Gastrocnemius medialis (tissue), 4 donors: ENCODE measurements around the gene SRGAP1. TPM values are rescaled to one million over a fixed set of nuclear protein-coding genes. Genes with fewer than 3 reads are reported as not detected.

Experiments
- ATAC-seq, 2 donors: fragments of 150-250 bp; one replicate each; pipeline ENCODE4 v1.9.1; 2016
- DNase-seq, 2 donors: peaks; one replicate each; pipeline ENCODE4 v3.0.0-alpha.2; 2019
- H3K27ac ChIP-seq, 4 donors: fragments of 200-600 bp; sonication (generic); 1 replicate in 1 of 4; 2 replicates in 3 of 4; pipeline ENCODE4 v1.5.1; 2016 to 2018; ENCODE audit warnings: mild to moderate bottlenecking in 2 of 4, moderate library complexity in 1 of 4
- H3K27me3 ChIP-seq, 3 donors: fragments of 200-600 bp; sonication (generic) in 2 of 3; 1 replicate in 1 of 3; 2 replicates in 2 of 3; pipeline versions ENCODE4 v1.5.1 to v1.6.0; 2016 to 2019; ENCODE audit warnings: mild to moderate bottlenecking in 1 of 3, moderate library complexity in 1 of 3
- H3K36me3 ChIP-seq, 2 donors: fragments of 200-600 bp; sonication (generic) in 1 of 2; one replicate each; pipeline ENCODE4 v1.5.1; 2017 to 2018
- H3K4me1 ChIP-seq, 2 donors: fragments of 200-600 bp; sonication (generic) in 1 of 2; one replicate each; pipeline ENCODE4 v1.5.1; 2016 to 2017; ENCODE audit warnings: mild to moderate bottlenecking in 2 of 2
- H3K4me3 ChIP-seq, 4 donors: fragments of 200-600 bp; sonication (generic) in 3 of 4; 1 replicate in 1 of 4; 2 replicates in 3 of 4; pipeline ENCODE4 v1.5.1; 2016 to 2019; ENCODE audit warnings: mild to moderate bottlenecking in 2 of 4
- H3K9me3 ChIP-seq, 3 donors: fragments of 200-600 bp; sonication (generic) in 2 of 3; 1 replicate in 1 of 3; 2 replicates in 2 of 3; pipeline ENCODE4 v1.5.1; 2016 to 2019
- POLR2A ChIP-seq, 2 donors: fragments of 450-650 bp; IDR thresholded peaks; one replicate each; pipeline ENCODE4 v1.6.1; 2017; ENCODE audit warnings: antibody characterized with exemption in 2 of 2, mild to moderate bottlenecking in 2 of 2, moderate library complexity in 2 of 2
- in situ Hi-C, 4 donors: fragments of 200-750 bp; cut with MboI; loops; one replicate each; pipeline versions ENCODE4 v1.15.0 to v1.8.0; 2017; ENCODE audit warnings: low sequenced_read_pairs in 4 of 4
- intact Hi-C: fragments of 100-400 bp; cut with DNase I; formaldehyde crosslinking; loops from one replicate; pipeline ENCODE4 v1.15.1; 2023; ENCODE audit warnings: low total_unique reads
- total RNA-seq, 4 donors: library from RNA; depleted of rRNA; stranded (reverse); fragments of >200 nt; gene quantifications; one replicate each; pipeline versions ENCODE4 v1.1.0 to v1.2.3, GENCODE V29; 2016
- TF ChIP-seq, protein P1 (sequence below), 5 experiments: fragments of 450-650 bp in 3 of 5; fragments of 200-600 bp in 2 of 5; sonication (generic) in 2 of 5; IDR thresholded peaks in 4 of 5; conservative IDR thresholded peaks in 1 of 5; 1 replicate in 4 of 5; 2 replicates in 1 of 5; pipeline ENCODE4 v1.5.1; 2016 to 2019; ENCODE audit warnings: antibody characterized with exemption in 5 of 5, mild to moderate bottlenecking in 3 of 5, moderate library complexity in 3 of 5

Gene SRGAP1
- total RNA-seq, 4 donors from 2014 or later: 0.36 to 0.85 (median 0.66) TPM

DNA sequence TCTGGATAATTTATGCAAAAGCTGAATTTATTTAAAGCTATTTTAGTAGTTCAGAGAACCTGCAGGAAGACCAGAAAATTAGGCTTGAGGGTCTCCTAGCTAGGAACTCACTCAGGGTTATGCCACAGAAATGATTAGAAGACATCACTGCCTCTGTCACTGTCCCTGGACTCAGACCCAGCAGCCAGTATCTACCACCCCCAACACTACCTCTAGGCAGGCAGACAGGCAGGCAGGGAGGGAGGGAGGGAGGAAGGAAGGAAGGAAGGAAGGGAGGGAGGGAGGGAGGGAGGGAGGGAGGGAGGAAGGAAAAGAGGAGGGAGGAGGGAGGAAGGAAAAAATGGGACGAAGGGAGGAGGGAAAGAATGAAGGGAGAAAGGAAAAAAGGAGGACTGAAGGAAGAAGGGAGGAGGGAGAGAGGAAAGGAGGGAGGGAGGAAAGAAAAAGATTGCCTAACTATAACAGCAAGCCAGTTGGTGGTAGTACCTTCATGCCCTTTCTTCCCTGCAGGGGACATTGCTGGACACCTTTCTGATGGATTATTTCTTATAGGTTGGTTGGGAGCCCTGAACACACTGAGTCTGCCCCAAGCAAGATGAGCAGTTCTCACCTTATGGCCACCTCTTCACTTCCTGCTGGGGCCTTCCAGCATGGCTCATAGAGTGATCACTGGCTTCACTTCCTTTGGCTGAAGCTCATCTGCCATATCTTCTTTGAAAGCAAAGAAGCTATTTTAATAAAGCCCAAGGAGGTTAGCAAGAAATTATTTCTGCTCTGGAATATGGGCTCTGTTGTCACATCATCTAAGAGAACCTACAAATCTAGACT is 327.9 kb downstream of the SRGAP1 start:
- Histone ChIP-seq H3K9me3 (no peaks in the 10 kb centered on the region), H3K4me1 (no peaks in the 10 kb centered on the region), H3K27ac (no peak overlapping the region), H3K36me3 (no peaks in the 10 kb centered on the region), H3K4me3 (no peak overlapping the region), H3K27me3 (no peaks in the 10 kb centered on the region)
- in situ Hi-C loops (no loop called here), intact Hi-C loops (no loop called here)
- no peak for ATAC-seq
- DNase-seq: no peak
- TF ChIP-seq, protein P1, sequence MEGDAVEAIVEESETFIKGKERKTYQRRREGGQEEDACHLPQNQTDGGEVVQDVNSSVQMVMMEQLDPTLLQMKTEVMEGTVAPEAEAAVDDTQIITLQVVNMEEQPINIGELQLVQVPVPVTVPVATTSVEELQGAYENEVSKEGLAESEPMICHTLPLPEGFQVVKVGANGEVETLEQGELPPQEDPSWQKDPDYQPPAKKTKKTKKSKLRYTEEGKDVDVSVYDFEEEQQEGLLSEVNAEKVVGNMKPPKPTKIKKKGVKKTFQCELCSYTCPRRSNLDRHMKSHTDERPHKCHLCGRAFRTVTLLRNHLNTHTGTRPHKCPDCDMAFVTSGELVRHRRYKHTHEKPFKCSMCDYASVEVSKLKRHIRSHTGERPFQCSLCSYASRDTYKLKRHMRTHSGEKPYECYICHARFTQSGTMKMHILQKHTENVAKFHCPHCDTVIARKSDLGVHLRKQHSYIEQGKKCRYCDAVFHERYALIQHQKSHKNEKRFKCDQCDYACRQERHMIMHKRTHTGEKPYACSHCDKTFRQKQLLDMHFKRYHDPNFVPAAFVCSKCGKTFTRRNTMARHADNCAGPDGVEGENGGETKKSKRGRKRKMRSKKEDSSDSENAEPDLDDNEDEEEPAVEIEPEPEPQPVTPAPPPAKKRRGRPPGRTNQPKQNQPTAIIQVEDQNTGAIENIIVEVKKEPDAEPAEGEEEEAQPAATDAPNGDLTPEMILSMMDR (IDR thresholded peaks at IDR 0.05 in 4 of 5, conservative IDR thresholded peaks at IDR 0.05 in 1 of 5): no peak
- TF ChIP-seq POLR2A (IDR thresholded peaks at IDR 0.05): no peak

GRCh38 chr12:64173456-64173855 is 329.0 kb downstream of the SRGAP1 start:
- no peak for ATAC-seq
- no peak overlapping the region for H3K4me3 ChIP-seq
- TF ChIP-seq POLR2A (IDR thresholded peaks at IDR 0.05): no peak
- TF ChIP-seq, protein P1 (IDR thresholded peaks at IDR 0.05 in 4 of 5, conservative IDR thresholded peaks at IDR 0.05 in 1 of 5): no peak
- in situ Hi-C loops (no loop called here), intact Hi-C loops (no loop called here)
- no peaks in the 10 kb centered on the region for H3K4me1 ChIP-seq
- DNase-seq: no peak
- no peak overlapping the region for H3K27ac ChIP-seq
- no peaks in the 10 kb centered on the region for H3K36me3 ChIP-seq
- no peaks in the 10 kb centered on the region for H3K9me3 ChIP-seq
- H3K27me3 ChIP-seq: no peaks in the 10 kb centered on the region

DNA sequence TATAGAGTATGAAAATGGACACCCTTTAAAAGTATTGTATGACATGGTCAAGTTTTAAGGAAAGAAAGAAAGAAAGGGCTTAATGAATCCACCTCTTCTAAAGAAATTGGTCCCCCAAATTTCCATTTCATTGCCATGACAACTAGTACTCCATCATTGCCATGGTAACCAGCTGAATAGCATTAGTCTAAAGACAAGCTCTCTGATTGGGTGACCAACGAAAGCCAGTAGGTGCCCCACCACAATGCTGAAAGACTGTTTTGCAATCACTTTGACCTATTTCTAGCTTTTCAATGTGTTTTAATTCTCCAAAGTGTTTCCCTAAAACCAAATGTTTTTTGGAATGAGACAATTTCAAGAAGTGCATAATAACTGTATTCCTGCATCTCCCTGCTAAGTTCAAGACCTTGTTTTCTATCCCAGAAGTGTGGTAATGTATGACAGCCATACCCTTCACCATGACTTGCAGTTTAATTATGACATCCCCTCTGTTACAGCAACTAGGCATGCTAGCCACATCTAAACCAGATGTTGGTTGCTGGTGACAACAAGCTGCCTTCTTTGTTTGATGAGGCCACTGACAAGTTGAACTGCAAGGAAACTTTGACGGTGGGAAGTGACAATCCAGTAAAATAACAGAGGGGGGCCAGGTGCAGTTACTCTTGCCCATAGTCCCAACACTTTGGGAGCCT is 330.9 kb downstream of the SRGAP1 start:
- Histone ChIP-seq H3K4me1 (no peaks in the 10 kb centered on the region), H3K27me3 (no peaks in the 10 kb centered on the region), H3K27ac (no peak overlapping the region), H3K4me3 (no peak overlapping the region), H3K9me3 (no peaks in the 10 kb centered on the region), H3K36me3 (no peaks in the 10 kb centered on the region)
- in situ Hi-C loops (loop anchor here in 1 of 4 donors (5.0 kb wide), 1 partner anchor 333 kb away; the partner anchor contains the start of gene SRGAP1), intact Hi-C loops (no loop called here)
- TF ChIP-seq POLR2A (IDR thresholded peaks at IDR 0.05): no peak
- TF ChIP-seq, protein P1 (IDR thresholded peaks at IDR 0.05 in 4 of 5, conservative IDR thresholded peaks at IDR 0.05 in 1 of 5): no peak
- ATAC-seq (no peak), DNase-seq (no peak)

DNA sequence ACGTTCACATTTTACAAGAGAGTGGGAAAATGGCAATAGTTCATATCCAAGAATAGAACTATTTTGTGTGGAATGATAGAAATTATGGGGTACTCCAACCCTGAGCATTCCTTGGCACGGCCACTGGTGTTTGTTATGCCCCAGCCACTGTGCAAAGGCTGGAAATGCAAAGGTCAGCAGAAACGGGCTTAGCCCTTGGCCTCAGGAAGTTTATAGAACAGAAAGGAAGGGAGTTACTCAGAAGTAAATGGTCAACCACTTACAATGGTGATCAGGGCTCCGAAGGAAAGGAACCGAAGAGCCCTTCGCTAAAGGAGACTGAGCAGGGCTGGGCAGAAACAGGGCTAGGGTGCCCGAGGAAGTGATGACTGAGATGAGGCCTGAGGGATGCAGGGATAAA is 332.5 kb downstream of the SRGAP1 start:
- ATAC-seq (no peak), DNase-seq (no peak)
- H3K4me3 ChIP-seq: no peak overlapping the region
- TF ChIP-seq POLR2A (IDR thresholded peaks at IDR 0.05): no peak
- TF ChIP-seq, protein P1 (IDR thresholded peaks at IDR 0.05 in 4 of 5, conservative IDR thresholded peaks at IDR 0.05 in 1 of 5): no peak
- H3K9me3 ChIP-seq: no peaks in the 10 kb centered on the region
- in situ Hi-C loops (loop anchor here in 1 of 4 donors (5.0 kb wide), 1 partner anchor 335 kb away; the partner anchor contains the start of gene SRGAP1), intact Hi-C loops (no loop called here)
- no peaks in the 10 kb centered on the region for H3K36me3 ChIP-seq
- no peaks in the 10 kb centered on the region for H3K27me3 ChIP-seq
- H3K4me1 ChIP-seq: peaks cover 0 to 14% of the 10 kb centered on the region in 2 donors
- H3K27ac ChIP-seq: no peak overlapping the region
